Fibroblast of mammary gland (primary cell): ENCODE measurements around the gene NUDT16L1.

Source experiments
- DNase-seq: peaks from one replicate; pipeline ENCODE4 v3.0.0-alpha.2; 2010; ENCODE audit warnings: low read depth
- H3K4me3 ChIP-seq: 2 replicates; pipeline ENCODE4 v1.5.1; 2011; ENCODE audit warnings: low read depth, mild to moderate bottlenecking, low read length, moderate library complexity; ENCODE audit not compliant: control insufficient read depth
- CTCF ChIP-seq: conservative IDR thresholded peaks from 2 replicates; pipeline ENCODE4 v1.5.1; 2011; ENCODE audit warnings: low read depth, low read length, inconsistent platforms; ENCODE audit not compliant: control insufficient read depth, insufficient read depth

NUDT16L1 gene

GRCh38 chr16:4704491-4704890 is 11.1 kb downstream of the NUDT16L1 start:
- H3K4me3 ChIP-seq: no peak overlapping the region
- no peak for TF ChIP-seq CTCF
- DNase-seq: no peak

- DNase-seq: no peak
- no peak for TF ChIP-seq CTCF
- no peak overlapping the region for H3K4me3 ChIP-seq
Measured at GRCh38 chr16:4704913-4705312, 11.6 kb downstream of the NUDT16L1 start.

DNA sequence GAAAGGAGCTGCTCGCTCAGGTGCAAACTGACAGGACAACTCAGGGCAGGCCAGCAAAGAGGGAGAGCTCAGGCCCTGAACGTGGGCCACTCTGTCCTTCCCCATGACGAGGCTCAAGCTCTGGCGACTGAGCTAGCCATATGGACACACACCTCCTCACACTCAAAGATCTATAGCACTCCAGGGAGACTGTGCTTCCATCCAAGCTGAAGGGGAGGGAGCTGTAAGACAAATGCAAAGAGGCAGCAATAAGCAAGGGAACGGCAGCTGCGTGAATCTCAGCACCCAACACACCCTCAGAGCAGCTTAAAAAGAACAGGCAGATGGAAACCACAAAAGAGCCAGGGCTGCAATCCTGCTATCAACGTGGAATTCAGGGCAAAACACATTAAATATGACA is 13.5 kb downstream of the NUDT16L1 start:
- no peak overlapping the region for H3K4me3 ChIP-seq
- no peak for TF ChIP-seq CTCF
- no peak for DNase-seq

- no peak overlapping the region for H3K4me3 ChIP-seq
- TF ChIP-seq CTCF: no peak
- DNase-seq: peak; percentile 58
Measured at GRCh38 chr16:4709481-4709880, 16.1 kb downstream of the NUDT16L1 start.

- TF ChIP-seq CTCF: no peak
- DNase-seq: no peak
- no peak overlapping the region for H3K4me3 ChIP-seq
Measured at GRCh38 chr16:4713663-4714501, 20.5 kb downstream of the NUDT16L1 start.

DNA sequence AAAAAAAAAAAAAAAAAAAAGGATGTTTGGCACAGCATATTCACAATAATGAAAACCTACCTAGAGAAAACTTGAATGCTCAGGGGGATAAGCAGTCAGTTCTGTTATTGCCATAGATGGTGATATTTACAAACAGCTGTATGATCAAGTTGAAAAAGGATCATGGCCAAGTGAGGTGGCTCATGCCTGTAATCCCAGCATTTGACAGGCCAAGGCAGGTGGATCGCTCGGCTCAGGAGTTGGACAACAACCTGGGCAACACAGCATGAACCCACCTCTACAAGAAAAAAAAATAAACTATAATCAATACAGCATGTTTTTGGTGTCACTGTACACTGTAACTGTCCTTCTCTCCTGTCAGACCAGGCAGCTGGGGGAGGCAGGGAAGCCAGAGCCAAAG is 21.6 kb downstream of the NUDT16L1 start:
- no peak for DNase-seq
- no peak for TF ChIP-seq CTCF

More for the DNA sequence above, 21.6 kb downstream of the NUDT16L1 start:
- H3K4me3 ChIP-seq: no peak overlapping the region
